Endothelial cell of umbilical vein (primary cell): Measurements from ENCODE around the gene HSF2BP. TPM values are rescaled to one million over a fixed set of nuclear protein-coding genes. Genes with fewer than 3 reads are reported as not detected.

Source experiments
- BruUV-seq: library from RNA; stranded (reverse); fragments of 400-500 nt; replicated peaks from 2 replicates; lab custom pipeline; 2021; lab: Mats Ljungman, UMichigan
- CTCF ChIA-PET: fragments of 300-600, 350-600 bp; sonication (Branson Sonifier 250); formaldehyde crosslinking; loops from one replicate; lab custom pipeline; 2021; ENCODE audit warnings: antibody characterized with exemption, inconsistent platforms; lab: Charles Lee
- POLR2A ChIA-PET: fragments of 300-600, 350-600 bp; sonication (Branson Sonifier 250); formaldehyde crosslinking; loops from one replicate; lab custom pipeline; 2021; ENCODE audit warnings: antibody characterized with exemption, inconsistent platforms; lab: Charles Lee
- DNase-seq: peaks from one replicate; pipeline ENCODE4 v3.0.0-alpha.2; 2011; ENCODE audit warnings: low read depth, low spot score
- FAIRE-seq: peaks from 2 replicates; lab custom pipeline; 2011; peaks lifted over from hg19 to GRCh38; lab: Jason Lieb, UNC
- H2AFZ ChIP-seq: 2 replicates; pipeline ENCODE4 v1.6.0; 2012; ENCODE audit warnings: low read depth, low read length, control low read depth, inconsistent platforms
- H3K27ac ChIP-seq: 2 replicates; pipeline ENCODE4 v1.5.1; 2011; ENCODE audit warnings: low read depth, mild to moderate bottlenecking, control low read depth, low read length, moderate library complexity; ENCODE audit not compliant: insufficient read depth
- H3K27me3 ChIP-seq, 2 experiments: 2 replicates each; pipeline versions ENCODE4 v1.6.0 to v1.6.1; 2011; ENCODE audit warnings: low read length in 2 of 2, mixed read lengths in 1 of 2; ENCODE audit not compliant: control insufficient read depth in 2 of 2, insufficient read depth in 2 of 2
- H3K36me3 ChIP-seq, 2 experiments: 2 replicates in 1 of 2; 3 replicates in 1 of 2; pipeline ENCODE4 v1.5.1; 2011; ENCODE audit warnings: low read length in 2 of 2, mild to moderate bottlenecking in 1 of 2, moderate library complexity in 1 of 2; ENCODE audit not compliant: control insufficient read depth in 2 of 2, insufficient read depth in 2 of 2; ENCODE audit errors: extremely low read depth in 1 of 2
- H3K4me1 ChIP-seq: 3 replicates; pipeline ENCODE4 v1.5.1; 2011; ENCODE audit warnings: mild to moderate bottlenecking, low read length; ENCODE audit not compliant: control insufficient read depth, insufficient read depth; ENCODE audit errors: extremely low read depth
- H3K4me2 ChIP-seq: 2 replicates; pipeline ENCODE4 v1.6.1; 2011; ENCODE audit warnings: low read length, control low read depth, mixed read lengths; ENCODE audit not compliant: insufficient read depth
- H3K4me3 ChIP-seq, 3 experiments: fragments of 200-600 bp in 1 of 3; sonication (generic), shearing (Covaris generic) in 1 of 3; replicated peaks in 1 of 3; 2 replicates each; pipeline ENCODE4 v1.5.1; 2011 to 2016; ENCODE audit warnings: control low read depth in 3 of 3, low read length in 3 of 3, mild to moderate bottlenecking in 2 of 3, inconsistent platforms in 1 of 3, low read depth in 1 of 3, moderate library complexity in 1 of 3; ENCODE audit not compliant: insufficient read depth in 1 of 3
- H3K79me2 ChIP-seq: 2 replicates; pipeline ENCODE4 v1.6.0; 2012; ENCODE audit warnings: low read length, inconsistent platforms; ENCODE audit not compliant: control insufficient read depth, insufficient read depth
- H3K9ac ChIP-seq: replicated peaks from 2 replicates; pipeline ENCODE3; 2011; ENCODE audit warnings: low read length, control low read depth; ENCODE audit not compliant: insufficient read depth; ENCODE audit errors: extremely low read depth
- H3K9me1 ChIP-seq: replicated peaks from 3 replicates; pipeline ENCODE4 v1.6.0; 2011; ENCODE audit warnings: mild to moderate bottlenecking, low read length; ENCODE audit not compliant: control insufficient read depth, insufficient read depth; ENCODE audit errors: extremely low read depth
- H3K9me3 ChIP-seq: replicated peaks from 2 replicates; pipeline ENCODE4 v1.5.1; 2012; ENCODE audit warnings: low read length, inconsistent platforms; ENCODE audit not compliant: control insufficient read depth, insufficient read depth
- H4K20me1 ChIP-seq: replicated peaks from 2 replicates; pipeline ENCODE3; 2011; ENCODE audit warnings: mild to moderate bottlenecking, low read length; ENCODE audit not compliant: control insufficient read depth, insufficient read depth; ENCODE audit errors: extremely low read depth
- CTCF ChIP-seq, 2 donors: IDR thresholded peaks; 1 replicate in 1 of 2; 2 replicates in 1 of 2; pipeline ENCODE4 v1.5.1; 2011; ENCODE audit warnings: low read length in 2 of 2, mild to moderate bottlenecking in 2 of 2, moderate library complexity in 2 of 2, control low read depth in 1 of 2, inconsistent platforms in 1 of 2, low read depth in 1 of 2; ENCODE audit not compliant: insufficient read depth in 1 of 2; ENCODE audit errors: extremely low read depth in 1 of 2
- EZH2 ChIP-seq: IDR thresholded peaks from 2 replicates; pipeline ENCODE4 v1.6.1; 2012; ENCODE audit warnings: borderline replicate concordance, low read depth, mild to moderate bottlenecking, moderate library complexity, low read length, inconsistent platforms; ENCODE audit not compliant: severe bottlenecking
- FOS ChIP-seq: IDR thresholded peaks from 2 replicates; pipeline ENCODE4 v1.6.1; 2011; ENCODE audit warnings: mild to moderate bottlenecking, low read length, moderate library complexity, borderline replicate concordance; ENCODE audit not compliant: insufficient read depth
- GATA2 ChIP-seq: IDR thresholded peaks from 2 replicates; pipeline ENCODE4 v1.7.0; 2011; ENCODE audit warnings: low read depth, mild to moderate bottlenecking, moderate library complexity, mixed read lengths, low read length; ENCODE audit not compliant: insufficient read length, insufficient read depth
- JUN ChIP-seq: IDR thresholded peaks from 2 replicates; pipeline ENCODE4 v1.6.1; 2011; ENCODE audit warnings: borderline replicate concordance, low read depth; ENCODE audit not compliant: insufficient read length, insufficient read depth
- MAX ChIP-seq: IDR thresholded peaks from 2 replicates; pipeline ENCODE4 v1.6.1; 2011; ENCODE audit not compliant: insufficient read depth, insufficient read length
- MYC ChIP-seq: IDR thresholded peaks from one replicate; pipeline ENCODE4 v1.6.1; 2011; ENCODE audit warnings: mild to moderate bottlenecking, low read depth, low read length
- POLR2A ChIP-seq: IDR thresholded peaks from 2 replicates; pipeline ENCODE4 v1.6.1; 2012; ENCODE audit warnings: low read depth, mild to moderate bottlenecking, control low read depth, low read length
- POLR2AphosphoS5 ChIP-seq: IDR thresholded peaks from 2 replicates; pipeline ENCODE4 v1.6.1; 2012; ENCODE audit warnings: low read depth, mild to moderate bottlenecking, control low read depth, low read length, moderate library complexity; ENCODE audit not compliant: insufficient read depth
- dilution Hi-C: fragments of 300-500 bp; cut with MboI; formaldehyde crosslinking; loops from one replicate; pipeline ENCODE4 v1.15.0; 2019; ENCODE audit warnings: low sequenced_read_pairs; ENCODE audit not compliant: extremely low pct_ligation_motif_present
- intact Hi-C: fragments of 100-400 bp; cut with micrococcal nuclease; formaldehyde crosslinking; loops from one replicate; pipeline ENCODE4 v1.10.0; 2022
- polyA plus RNA-seq, 4 experiments: library from polyadenylated mRNA; depleted of rRNA in 3 of 4; stranded (reverse) in 3 of 4; unstranded in 1 of 4; fragments of >200 nt; gene quantifications; 2 replicates each; pipeline versions ENCODE4 v1.2.1 to v1.2.3, GENCODE V29; 2011 to 2012; ENCODE audit warnings: missing spikeins in 1 of 4
- total RNA-seq: library from RNA; stranded (reverse); gene quantifications from 2 replicates; pipeline ENCODE4 v1.2.3, GENCODE V29; 2021

HSF2BP gene
- total and polyA plus RNA-seq, 2 donors (not counting 3 experiments of a cell fraction or from before 2014, with no cell fraction given) = 0.41 to 0.55 TPM

GRCh38 chr21:43687566-43688399 lies 28.5 kb upstream of the HSF2BP start:
- H3K4me3 ChIP-seq = no peak overlapping the region
- intact Hi-C loops = no loop called here
- no peaks in the 10 kb centered on the region for H3K9me3 ChIP-seq
- H3K36me3 ChIP-seq = peaks cover 31 to 54% of the 10 kb centered on the region in 2 experiments
- H3K9ac ChIP-seq = no peak overlapping the region
- dilution Hi-C loops = no loop called here
- peaks cover 4% of the 10 kb centered on the region for H3K4me1 ChIP-seq
- H3K4me2 ChIP-seq = no peak overlapping the region
- ChIA-PET POLR2A (no interaction called here), CTCF (no interaction called here)
- H3K79me2 ChIP-seq = no peaks in the 10 kb centered on the region
- BruUV-seq = TSS peak; percentile 46
- no peaks in the 10 kb centered on the region for H3K9me1 ChIP-seq
- H2AFZ ChIP-seq = no peak overlapping the region
- TF ChIP-seq CTCF (IDR thresholded peaks at IDR 0.05; ENCODE audit: extremely low read depth in 1 of 2, insufficient read depth in 1 of 2, low read depth in 1 of 2, low read length in 2 of 2) = no peak
- TF ChIP-seq EZH2 = no peak
- no peak for TF ChIP-seq JUN
- TF ChIP-seq FOS = no peak
- no peak for TF ChIP-seq GATA2
- TF ChIP-seq POLR2AphosphoS5 = no peak
- TF ChIP-seq MYC = no peak
- no peak for TF ChIP-seq MAX
- no peak for TF ChIP-seq POLR2A
- H4K20me1 ChIP-seq = no peaks in the 10 kb centered on the region
- DNase-seq (no peak), FAIRE-seq (no peak)
- H3K27me3 ChIP-seq = no peaks in the 10 kb centered on the region
- no peak overlapping the region for H3K27ac ChIP-seq
